ENCODE measurements around the gene SHF. TPM values are rescaled to one million over a fixed set of nuclear protein-coding genes. Genes with fewer than 3 reads are reported as not detected.

The SHF gene
- total RNA-seq, 2 donors from 2014 or later = 4.7 to 12.0 TPM

GRCh38 chr15:45200799-45201556, 13.2 kb upstream of the SHF start:
- no peaks in the 10 kb centered on the region for H3K36me3 ChIP-seq
- peak overlapping the region; percentile 98 to 100 for H3K27ac ChIP-seq
- TF ChIP-seq CTCF (IDR thresholded peaks at IDR 0.05) = no peak
- peak; percentile 87 for DNase-seq (ENCODE audit: low spot score)
- peaks cover 0 to 2% of the 10 kb centered on the region in 2 donors for H3K4me1 ChIP-seq
- peak overlapping the region; percentile 61 to 70 for H3K4me3 ChIP-seq
- no peaks in the 10 kb centered on the region for H3K9me3 ChIP-seq
- H3K27me3 ChIP-seq = no peaks in the 10 kb centered on the region

- Histone ChIP-seq H3K9me3 (no peaks in the 10 kb centered on the region), H3K27me3 (no peaks in the 10 kb centered on the region), H3K27ac (peak overlapping the region; percentile 98 to 100), H3K36me3 (no peaks in the 10 kb centered on the region), H3K4me1 (peaks cover 0 to 2% of the 10 kb centered on the region in 2 donors), H3K4me3 (peak overlapping the region; percentile 61 to 70)
- no peak for TF ChIP-seq CTCF (IDR thresholded peaks at IDR 0.05)
- DNase-seq (ENCODE audit: low spot score) = peak; percentile 99
Measured at GRCh38 chr15:45200001-45200798, 12.4 kb upstream of the SHF start.

GRCh38 chr15:45199136-45199810, 11.5 kb upstream of the SHF start:
- TF ChIP-seq CTCF (IDR thresholded peaks at IDR 0.05) = no peak
- H3K27me3 ChIP-seq = no peaks in the 10 kb centered on the region
- H3K4me1 ChIP-seq = peaks cover 0 to 2% of the 10 kb centered on the region in 2 donors
- H3K27ac ChIP-seq = peak overlapping the region; percentile 98 to 100
- no peaks in the 10 kb centered on the region for H3K36me3 ChIP-seq
- H3K9me3 ChIP-seq = no peaks in the 10 kb centered on the region
- no peak for DNase-seq (ENCODE audit: low spot score)
- peak overlapping the region; percentile 61 to 70 for H3K4me3 ChIP-seq

GRCh38 chr15:45198337-45199135, 10.8 kb upstream of the SHF start:
- Histone ChIP-seq H3K27ac (peak overlapping the region; percentile 98 to 100), H3K9me3 (no peaks in the 10 kb centered on the region), H3K4me3 (peak overlapping the region; percentile 61 to 70), H3K36me3 (no peaks in the 10 kb centered on the region), H3K4me1 (peaks cover 0 to 2% of the 10 kb centered on the region in 2 donors), H3K27me3 (no peaks in the 10 kb centered on the region)
- peak; percentile 99 for DNase-seq (ENCODE audit: low spot score)
- TF ChIP-seq CTCF (IDR thresholded peaks at IDR 0.05) = peak; percentile 54 to 75

- DNase-seq (ENCODE audit: low spot score) = no peak
- Histone ChIP-seq H3K9me3 (no peaks in the 10 kb centered on the region), H3K4me3 (no peak overlapping the region), H3K27me3 (no peaks in the 10 kb centered on the region), H3K36me3 (no peaks in the 10 kb centered on the region), H3K27ac (peak overlapping the region in 1 of 2 donors; percentile 100), H3K4me1 (no peaks in the 10 kb centered on the region)
- TF ChIP-seq CTCF (IDR thresholded peaks at IDR 0.05) = no peak
Measured at GRCh38 chr15:45197512-45197911, 9.7 kb upstream of the SHF start.
